Endothelial cell of hepatic sinusoid (primary cell): ENCODE data around the gene HDLBP.

Experiments used
- in situ Hi-C: cut with HindIII; loops from 2 replicates; pipeline ENCODE4 v1.10.0; 2017; ENCODE audit warnings: low sequenced_read_pairs

The HDLBP gene

GRCh38 chr2:241230435-241230834, 85.0 kb downstream of the HDLBP start:
- in situ Hi-C loops, result no loop called here

DNA sequence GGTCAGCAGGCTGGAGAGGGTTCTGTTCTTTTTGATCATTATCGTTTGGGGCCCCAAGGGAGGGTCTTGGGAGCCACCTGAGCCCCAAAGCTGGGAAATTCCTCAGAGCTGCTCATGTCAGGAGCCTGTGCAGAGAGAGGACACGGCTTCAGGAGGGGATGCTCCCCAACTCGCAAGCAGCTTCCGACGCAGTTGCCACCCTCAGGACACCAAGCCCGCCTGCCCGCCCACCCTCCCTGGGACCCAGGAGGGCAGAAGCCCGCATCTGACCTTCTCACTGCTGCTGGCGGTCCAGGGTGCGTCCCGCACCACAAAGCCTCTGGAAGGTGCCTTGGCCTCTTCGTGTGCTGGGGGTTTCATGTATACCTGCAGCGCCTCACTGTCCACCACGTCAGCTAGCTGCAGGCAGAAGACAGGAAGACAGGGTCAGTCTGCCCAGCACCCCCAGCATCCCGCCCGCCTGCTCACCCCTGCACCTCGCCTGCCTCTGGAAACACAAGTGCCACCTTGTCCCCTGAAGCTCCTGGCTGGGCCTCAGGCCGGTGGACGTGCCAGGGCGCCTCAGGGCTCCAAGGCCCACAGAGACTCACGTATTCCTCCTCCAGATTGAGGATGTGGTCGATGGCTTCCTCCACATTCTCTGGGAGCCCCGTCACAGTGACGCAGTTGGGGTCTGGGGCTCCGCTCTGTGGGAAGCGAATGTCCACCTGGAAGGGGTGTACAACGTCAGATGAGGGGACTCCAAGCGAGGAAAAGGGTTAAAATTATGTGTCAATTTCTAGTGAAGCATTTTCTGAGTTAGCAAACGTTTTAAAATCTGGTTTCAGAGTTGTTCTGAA, 85.7 kb downstream of the HDLBP start:
- in situ Hi-C loops, result loop anchor here (5.0 kb wide), 1 partner anchor 57 kb away; no protein-coding TSS in a partner anchor

GRCh38 chr2:241228860-241229516, 86.5 kb downstream of the HDLBP start:
- in situ Hi-C loops, result loop anchor here (5.0 kb wide), 1 partner anchor 57 kb away; no protein-coding TSS in a partner anchor

GRCh38 chr2:241228081-241228859, 87.2 kb downstream of the HDLBP start:
- in situ Hi-C loops, result loop anchor here (5.0 kb wide), 1 partner anchor 56 kb away; no protein-coding TSS in a partner anchor

DNA sequence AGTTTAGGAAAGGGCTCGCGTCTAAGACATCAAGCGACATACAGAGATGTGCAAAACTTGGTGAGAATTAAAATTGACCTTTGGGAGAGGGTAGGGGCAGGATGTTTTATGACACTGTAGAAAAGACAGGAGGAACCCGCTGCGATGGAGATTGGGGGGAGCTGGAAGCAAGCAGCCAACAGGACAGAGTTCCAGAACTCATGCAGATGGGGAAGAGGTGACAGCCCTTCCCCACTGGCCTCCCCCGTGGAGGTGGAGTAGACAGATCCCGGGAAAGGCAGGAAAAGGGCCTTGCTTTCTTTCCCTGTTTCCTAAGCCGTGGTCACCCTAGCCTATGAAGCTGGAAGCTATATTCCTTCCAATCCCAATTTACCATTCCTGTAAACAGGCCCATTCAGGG, 87.9 kb downstream of the HDLBP start:
- in situ Hi-C loops, result loop anchor here (5.0 kb wide), 1 partner anchor 55 kb away; no protein-coding TSS in a partner anchor

DNA sequence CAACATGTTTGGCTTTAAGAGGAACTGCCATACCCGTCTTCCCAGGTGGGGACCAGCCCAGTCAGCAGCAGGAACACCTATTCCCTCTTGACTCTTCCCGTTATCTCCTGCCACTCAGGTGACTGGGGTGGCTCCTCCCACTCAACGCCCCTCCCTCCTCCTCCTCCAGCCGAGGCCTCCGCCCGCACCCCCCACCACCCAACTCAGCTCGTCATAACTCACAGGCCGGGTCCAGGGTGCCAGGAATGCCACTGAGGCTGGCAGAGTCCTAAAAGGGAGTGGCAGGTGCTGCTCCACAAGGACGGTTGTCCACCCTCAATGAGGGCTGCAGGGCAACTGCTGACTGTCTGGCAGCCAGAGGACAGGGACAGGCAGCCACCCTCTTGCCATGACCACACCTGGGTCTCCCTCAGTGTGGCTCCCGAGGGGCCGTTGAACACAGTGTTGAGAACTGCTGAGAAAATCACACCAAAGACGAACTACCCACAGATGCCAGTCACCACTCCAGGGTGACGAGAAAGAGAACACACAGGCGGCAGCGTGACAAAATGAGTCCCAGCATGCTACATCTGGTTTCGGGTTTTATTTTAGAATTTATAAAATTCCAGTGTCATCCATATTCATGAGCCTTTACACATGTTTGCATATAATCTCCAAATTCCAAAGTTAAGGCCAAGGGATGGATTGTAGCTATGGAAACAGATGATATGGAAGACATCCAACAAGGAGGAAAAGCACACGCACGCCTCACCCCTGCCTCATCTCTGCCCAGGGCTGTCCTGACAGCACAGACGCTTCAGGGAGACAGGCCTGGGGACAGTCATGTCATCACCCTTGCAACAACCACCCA, 88.5 kb downstream of the HDLBP start:
- in situ Hi-C loops, result loop anchor here (5.0 kb wide), 1 partner anchor 55 kb away; no protein-coding TSS in a partner anchor

GRCh38 chr2:241225983-241226382, 89.5 kb downstream of the HDLBP start:
- in situ Hi-C loops, result loop anchor here (5.0 kb wide), 1 partner anchor 54 kb away; no protein-coding TSS in a partner anchor

GRCh38 chr2:241225545-241225944, 89.9 kb downstream of the HDLBP start:
- in situ Hi-C loops, result loop anchor here (5.0 kb wide), 1 partner anchor 53 kb away; no protein-coding TSS in a partner anchor

- in situ Hi-C loops, result loop anchor here (5.0 kb wide), 1 partner anchor 53 kb away; no protein-coding TSS in a partner anchor
Observed at GRCh38 chr2:241224851-241225438, 90.5 kb downstream of the HDLBP start.

DNA sequence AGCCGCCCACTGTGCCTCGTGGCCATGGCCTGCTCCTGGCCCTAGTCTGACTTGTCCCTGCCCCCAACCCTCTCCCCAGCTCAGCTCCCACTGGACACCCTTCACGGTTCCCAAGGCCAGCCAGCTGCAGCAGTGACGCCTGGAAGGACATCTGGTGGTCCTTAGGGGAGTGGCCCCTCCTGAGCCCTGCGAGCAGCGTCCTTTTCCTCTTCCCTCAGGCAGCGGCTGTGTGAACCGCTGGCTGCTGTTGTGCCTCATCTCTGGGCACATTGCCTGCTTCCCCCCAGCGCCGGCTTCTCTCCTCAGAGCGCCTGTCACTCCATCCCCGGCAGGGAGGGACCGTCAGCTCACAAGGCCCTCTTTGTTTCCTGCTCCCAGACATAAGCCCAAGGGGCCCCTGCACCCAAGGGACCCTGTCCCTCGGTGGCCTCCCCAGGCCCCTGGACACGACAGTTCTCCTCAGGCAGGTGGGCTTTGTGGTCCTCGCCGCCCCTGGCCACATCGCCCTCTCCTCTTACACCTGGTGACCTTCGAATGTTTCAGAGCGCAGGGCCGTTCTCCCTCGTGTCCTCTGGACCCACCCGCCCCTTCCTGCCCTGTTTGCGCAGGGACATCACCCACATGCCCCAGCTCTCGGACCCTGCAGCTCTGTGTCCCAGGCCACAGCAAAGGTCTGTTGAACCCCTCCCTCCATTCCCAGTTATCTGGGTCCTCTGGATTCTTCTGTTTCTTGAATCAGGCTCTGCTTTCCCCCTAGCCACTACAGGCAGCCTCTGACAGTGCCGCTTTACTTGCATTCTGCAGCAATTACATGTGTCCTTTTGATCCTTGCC, 91.2 kb downstream of the HDLBP start:
- in situ Hi-C loops, result no loop called here

- in situ Hi-C loops, result no loop called here
Observed at GRCh38 chr2:241223211-241224017, 92.1 kb downstream of the HDLBP start.

DNA sequence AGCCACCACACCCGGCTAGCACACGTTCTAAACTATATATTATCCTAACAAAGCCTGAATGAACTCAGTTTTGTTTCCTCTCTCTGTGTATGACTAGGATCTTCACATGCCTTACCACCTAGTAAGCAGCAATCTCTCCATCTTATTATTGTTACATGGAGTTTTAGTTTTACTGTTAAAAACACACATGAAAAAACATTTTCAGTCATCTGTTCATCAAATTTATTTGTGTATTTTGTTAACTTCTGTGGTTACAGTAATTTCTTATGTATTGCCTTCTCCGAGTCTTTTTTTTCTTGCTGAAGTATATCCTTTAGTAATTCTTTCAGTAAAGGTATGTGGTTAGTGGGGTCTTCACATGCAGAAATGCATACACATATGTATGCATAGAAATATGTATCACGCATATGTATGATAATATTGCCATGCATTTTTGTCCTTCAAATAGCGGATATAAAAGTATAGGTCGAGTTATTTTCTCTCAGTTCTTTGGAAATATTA, 95.6 kb downstream of the HDLBP start:
- in situ Hi-C loops, result no loop called here

DNA sequence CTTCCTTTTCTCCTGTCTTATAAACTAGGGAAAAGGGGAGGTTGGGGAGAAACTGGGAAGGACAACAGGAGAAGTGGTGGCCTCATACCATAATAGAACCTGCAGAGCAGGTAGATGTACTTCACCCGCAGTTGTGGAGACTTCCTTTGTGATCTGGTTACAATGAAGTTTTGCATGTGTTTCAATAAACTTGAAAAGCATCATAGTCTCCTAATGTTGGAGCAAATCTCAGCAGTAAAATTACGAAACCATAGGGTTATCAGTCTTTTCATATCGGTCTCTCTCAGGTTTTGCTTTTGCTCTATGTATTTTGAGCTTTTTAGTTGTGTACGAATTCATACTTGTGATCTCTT, 96.5 kb downstream of the HDLBP start:
- in situ Hi-C loops, result no loop called here

GRCh38 chr2:241218131-241219029, 97.1 kb downstream of the HDLBP start:
- in situ Hi-C loops, result no loop called here

- in situ Hi-C loops, result no loop called here
Observed at GRCh38 chr2:241217320-241218031, 98.0 kb downstream of the HDLBP start.

DNA sequence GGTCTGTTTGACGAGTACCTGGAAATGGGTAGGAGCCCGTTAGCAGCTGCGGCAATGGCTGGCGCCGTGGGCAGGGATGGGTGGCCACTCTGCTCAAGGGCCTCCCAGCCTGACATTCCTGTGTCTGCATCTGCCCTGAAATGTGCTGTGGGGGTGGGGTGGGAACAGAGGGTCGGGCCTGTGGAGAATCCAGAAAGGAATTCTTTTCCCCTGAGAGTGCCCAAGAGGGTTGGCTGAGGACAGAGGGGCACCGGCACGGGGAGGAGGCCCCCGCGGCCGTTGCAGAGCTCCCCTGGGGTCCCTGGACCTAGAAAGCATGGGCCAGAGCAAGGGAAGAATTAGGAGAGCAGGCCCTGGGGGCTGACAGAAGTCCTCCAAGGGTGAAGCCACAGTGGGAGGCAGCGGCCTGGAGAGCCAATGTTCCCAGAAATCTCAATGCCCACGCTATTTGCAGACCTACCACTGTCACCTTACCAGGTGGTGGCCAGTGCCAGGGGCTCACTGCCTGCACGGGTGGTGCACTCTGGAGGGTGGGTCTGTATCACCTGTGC, 99.2 kb downstream of the HDLBP start:
- in situ Hi-C loops, result no loop called here
